PC-9 (cell line): ENCODE measurements around the gene GALNT2. TPM values are rescaled to one million over a fixed set of nuclear protein-coding genes. Genes with fewer than 3 reads are reported as not detected.

Source experiments
- BruUV-seq: library from RNA; stranded (reverse); fragments of 400-500 nt; replicated peaks from 2 replicates; lab custom pipeline; 2021; lab: Mats Ljungman, UMichigan
- CTCF ChIA-PET: fragments of 300-600 bp; sonication (Branson Sonifier 250); formaldehyde crosslinking; loops from one replicate; lab custom pipeline; 2022; ENCODE audit warnings: antibody characterized with exemption; lab: Charles Lee
- POLR2A ChIA-PET: fragments of 300-600 bp; sonication (Branson Sonifier 250); formaldehyde crosslinking; loops from one replicate; lab custom pipeline; 2022; ENCODE audit warnings: antibody characterized with exemption; ENCODE audit not compliant: unreplicated experiment; lab: Charles Lee
- DNase-seq, 2 experiments: peaks; one replicate each; pipeline versions ENCODE4 v3.0.0 to v3.0.0-alpha.2; 2015 to 2022; ENCODE audit warnings: mixed read lengths in 1 of 2
- H2AFZ ChIP-seq: fragments of 200-600 bp; sonication (generic); 2 replicates; pipeline ENCODE4 v1.8.1; 2017; ENCODE audit warnings: antibody characterized with exemption
- H3F3A ChIP-seq: fragments of 200-600 bp; sonication (generic); 2 replicates; pipeline ENCODE4 v1.8.1; 2017; ENCODE audit warnings: antibody characterized with exemption, mild to moderate bottlenecking, low read depth; ENCODE audit not compliant: insufficient read depth
- H3K27ac ChIP-seq: fragments of 200-600 bp; sonication (generic); 2 replicates; pipeline ENCODE4 v1.6.1; 2016; ENCODE audit warnings: mixed run types
- H3K27me3 ChIP-seq: fragments of 200-600 bp; sonication (generic); 2 replicates; pipeline ENCODE4 v1.6.1; 2016; ENCODE audit warnings: low read depth, mixed run types; ENCODE audit not compliant: insufficient read depth
- H3K36me3 ChIP-seq: fragments of 200-600 bp; sonication (generic); 2 replicates; pipeline ENCODE4 v1.6.1; 2016; ENCODE audit warnings: low read depth, mixed run types
- H3K4me1 ChIP-seq: fragments of 200-600 bp; sonication (generic); replicated peaks from 2 replicates; pipeline ENCODE4 v1.6.1; 2016; ENCODE audit warnings: mixed run types; ENCODE audit not compliant: insufficient read depth
- H3K4me2 ChIP-seq: fragments of 200-600 bp; sonication (generic); 2 replicates; pipeline ENCODE4 v1.6.1; 2017; ENCODE audit warnings: mixed run types
- H3K4me3 ChIP-seq: fragments of 200-600 bp; sonication (generic); 2 replicates; pipeline ENCODE4 v1.6.1; 2016; ENCODE audit warnings: mixed run types
- H3K79me2 ChIP-seq: fragments of 200-600 bp; sonication (generic); 2 replicates; pipeline ENCODE4 v1.6.1; 2017; ENCODE audit warnings: low read depth, mixed run types
- H3K9me2 ChIP-seq: fragments of 200-600 bp; sonication (generic); 2 replicates; pipeline ENCODE4 v1.8.1; 2017; ENCODE audit warnings: mild to moderate bottlenecking; ENCODE audit not compliant: insufficient read depth
- H3K9me3 ChIP-seq: fragments of 200-600 bp; sonication (generic); 2 replicates; pipeline ENCODE4 v1.8.1; 2016; ENCODE audit warnings: low read depth; ENCODE audit not compliant: insufficient read depth
- H4K20me1 ChIP-seq: fragments of 200-600 bp; sonication (generic); 2 replicates; pipeline ENCODE4 v1.8.1; 2017; ENCODE audit not compliant: insufficient read depth
- CTCF ChIP-seq: fragments of 200-600 bp; sonication (generic); conservative IDR thresholded peaks from 2 replicates; pipeline ENCODE4 v1.6.1; 2017; ENCODE audit warnings: mixed run types, antibody characterized with exemption, mild to moderate bottlenecking, moderate library complexity
- EZH2 ChIP-seq: fragments of 200-600 bp; sonication (generic); IDR thresholded peaks from 2 replicates; pipeline ENCODE4 v1.8.0; 2017; ENCODE audit warnings: antibody characterized with exemption, low read depth
- intact Hi-C: fragments of 100-400 bp; cut with micrococcal nuclease; formaldehyde crosslinking; loops from one replicate; pipeline ENCODE4 v1.10.0; 2022; ENCODE audit not compliant: unreplicated experiment
- total RNA-seq: library from RNA; stranded (reverse); gene quantifications from 2 replicates; pipeline ENCODE4 v1.2.3, GENCODE V29; 2021

The GALNT2 gene
- total RNA-seq, 1 experiment from 2014 or later: 121 TPM

GRCh38 chr1:230136453-230137336, 69.7 kb downstream of the GALNT2 start:
- H3K36me3 ChIP-seq: no peaks in the 10 kb centered on the region
- DNase-seq: no peak
- no peaks in the 10 kb centered on the region for H4K20me1 ChIP-seq
- H3K27ac ChIP-seq: no peak overlapping the region
- BruUV-seq: no TSS peak
- H3K4me2 ChIP-seq: no peak overlapping the region
- intact Hi-C loops: no loop called here
- no peaks in the 10 kb centered on the region for H3K9me3 ChIP-seq
- TF ChIP-seq CTCF: no peak
- TF ChIP-seq EZH2: no peak
- H3K9me2 ChIP-seq: no peaks in the 10 kb centered on the region
- H3K79me2 ChIP-seq: peaks cover 24% of the 10 kb centered on the region
- no peak overlapping the region for H2AFZ ChIP-seq
- no peak overlapping the region for H3K4me3 ChIP-seq
- peaks cover 16% of the 10 kb centered on the region for H3F3A ChIP-seq
- ChIA-PET CTCF (no interaction called here), POLR2A (interaction anchor here (0.6 kb wide), 1 partner anchor 52 kb away, joined by 4 read pairs; no protein-coding TSS in a partner anchor)
- H3K4me1 ChIP-seq: peaks cover 21% of the 10 kb centered on the region
- no peaks in the 10 kb centered on the region for H3K27me3 ChIP-seq

DNA sequence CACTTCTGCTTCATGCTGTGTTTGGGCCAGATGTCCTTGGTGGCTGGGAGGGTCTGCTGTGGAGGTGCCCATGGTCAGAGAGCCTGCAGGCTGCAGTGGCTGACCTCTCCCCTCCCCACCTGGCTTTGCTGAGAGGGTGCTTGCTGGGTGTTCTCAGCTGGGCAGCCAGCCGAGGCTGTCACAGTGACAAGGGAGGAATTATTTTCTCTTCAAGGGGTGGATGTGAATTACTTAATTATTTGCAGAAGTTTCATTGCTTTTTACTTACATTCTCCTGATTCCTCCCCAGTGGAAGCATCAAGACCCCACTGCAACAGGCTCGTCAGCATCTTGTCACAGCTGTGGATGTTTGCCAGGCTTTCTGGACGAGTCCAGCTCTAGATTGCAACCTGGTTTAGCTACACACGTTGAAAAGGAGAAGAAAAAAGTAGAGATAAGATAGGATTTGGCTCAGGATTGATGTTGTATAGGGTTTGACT, 70.3 kb downstream of the GALNT2 start:
- TF ChIP-seq CTCF (no peak), EZH2 (no peak)
- Histone ChIP-seq H3K9me3 (no peaks in the 10 kb centered on the region), H2AFZ (no peak overlapping the region), H3F3A (peaks cover 16% of the 10 kb centered on the region), H3K36me3 (no peaks in the 10 kb centered on the region), H3K79me2 (peaks cover 24% of the 10 kb centered on the region), H3K4me3 (no peak overlapping the region), H3K9me2 (no peaks in the 10 kb centered on the region), H3K27me3 (no peaks in the 10 kb centered on the region), H4K20me1 (0 out of 2 replicates have a peak, but pooled peaks cover 3% of the 10 kb centered on the region), H3K27ac (no peak overlapping the region), H3K4me2 (no peak overlapping the region), H3K4me1 (peaks cover 21% of the 10 kb centered on the region)
- ChIA-PET POLR2A (no interaction called here), CTCF (no interaction called here)
- no TSS peak for BruUV-seq
- no peak for DNase-seq
- intact Hi-C loops: no loop called here

- intact Hi-C loops: no loop called here
- Histone ChIP-seq H3K27ac (no peak overlapping the region), H3K36me3 (no peaks in the 10 kb centered on the region), H3K4me3 (no peak overlapping the region), H3K4me1 (peaks cover 8% of the 10 kb centered on the region), H3F3A (peaks cover 8% of the 10 kb centered on the region), H3K9me3 (no peaks in the 10 kb centered on the region), H3K9me2 (no peaks in the 10 kb centered on the region), H3K79me2 (peaks cover 24% of the 10 kb centered on the region), H2AFZ (no peak overlapping the region), H4K20me1 (peaks cover 10% of the 10 kb centered on the region; the same call in 1 of the 2 replicates), H3K4me2 (no peak overlapping the region), H3K27me3 (no peaks in the 10 kb centered on the region)
- TF ChIP-seq EZH2: no peak
- no peak for TF ChIP-seq CTCF
- CTCF ChIA-PET: no interaction called here
- no TSS peak for BruUV-seq
- POLR2A ChIA-PET: no interaction called here
- DNase-seq: no peak
Observed at GRCh38 chr1:230138561-230139239, 71.7 kb downstream of the GALNT2 start.
